ENCODE measurements around the gene SLC1A4.

- TF ChIP-seq CTCF (IDR thresholded peaks at IDR 0.05; ENCODE audit: low read length) (no peak; the same call in 1 of the 2 replicates), EZH2 (optimal IDR thresholded peaks at IDR 0.05; ENCODE audit: low read depth, low read length) (no peak), EZH2phosphoT487 (IDR thresholded peaks at IDR 0.05; ENCODE audit: low read length) (no peak)
These were observed 38.7 kb upstream of the SLC1A4 start for GRCh38 chr2:64950226-64951160.
